ENCODE results near the gene KCNJ4. TPM values are rescaled to one million over a fixed set of nuclear protein-coding genes. Genes with fewer than 3 reads are reported as not detected.

KCNJ4 gene
- polyA plus RNA-seq, 3 donors from 2014 or later = not detected

- peaks cover 0 to 2% (median 1%) of the 10 kb centered on the region in 3 donors for H3K27me3 Mint-ChIP-seq (ENCODE audit: low read depth in 3 of 3)
- no peaks in the 10 kb centered on the region for H3K4me1 Mint-ChIP-seq
- peaks cover 0 to 1% (median 0%) of the 10 kb centered on the region in 6 donors for H3K9me3 Mint-ChIP-seq
- H3K4me3 Mint-ChIP-seq = no peak overlapping the region
- no peak overlapping the region for H3K27ac Mint-ChIP-seq
- no peaks in the 10 kb centered on the region for H3K36me3 Mint-ChIP-seq
- no peak for DNase-seq
Observed at GRCh38 chr22:38426628-38427027, 28.4 kb downstream of the KCNJ4 start.

- H3K9me3 Mint-ChIP-seq = peaks cover 0 to 1% (median 0%) of the 10 kb centered on the region in 6 donors
- H3K36me3 Mint-ChIP-seq = no peaks in the 10 kb centered on the region
- no peak overlapping the region for H3K4me3 Mint-ChIP-seq
- H3K27ac Mint-ChIP-seq = no peak overlapping the region
- no peaks in the 10 kb centered on the region for H3K4me1 Mint-ChIP-seq
- no peak for DNase-seq
- peaks cover 0 to 1% (median 0%) of the 10 kb centered on the region in 3 donors for H3K27me3 Mint-ChIP-seq (ENCODE audit: low read depth in 3 of 3)
Observed at GRCh38 chr22:38424525-38425080, 30.4 kb downstream of the KCNJ4 start.

GRCh38 chr22:38423512-38424503 lies 31.2 kb downstream of the KCNJ4 start:
- H3K27ac Mint-ChIP-seq = no peak overlapping the region
- DNase-seq = no peak
- peaks cover 0 to 1% (median 0%) of the 10 kb centered on the region in 6 donors for H3K9me3 Mint-ChIP-seq
- H3K4me1 Mint-ChIP-seq = no peaks in the 10 kb centered on the region
- H3K36me3 Mint-ChIP-seq = no peaks in the 10 kb centered on the region
- H3K27me3 Mint-ChIP-seq (ENCODE audit: low read depth in 3 of 3) = peaks cover 0 to 1% (median 0%) of the 10 kb centered on the region in 3 donors
- H3K4me3 Mint-ChIP-seq = no peak overlapping the region

- Mint-ChIP-seq H3K4me3 (no peak overlapping the region), H3K9me3 (no peaks in the 10 kb centered on the region), H3K36me3 (no peaks in the 10 kb centered on the region), H3K4me1 (no peaks in the 10 kb centered on the region), H3K27me3 (ENCODE audit: low read depth in 3 of 3) (peaks cover 0 to 1% (median 1%) of the 10 kb centered on the region in 3 donors), H3K27ac (no peak overlapping the region)
- DNase-seq = no peak
Observed at GRCh38 chr22:38422611-38423511, 32.1 kb downstream of the KCNJ4 start.

GRCh38 chr22:38420734-38421133 lies 34.3 kb downstream of the KCNJ4 start:
- no peaks in the 10 kb centered on the region for H3K36me3 Mint-ChIP-seq
- DNase-seq = no peak
- peak overlapping the region in 1 of 6 donors; percentile 68 for H3K27ac Mint-ChIP-seq
- H3K4me3 Mint-ChIP-seq = no peak overlapping the region
- H3K4me1 Mint-ChIP-seq = no peaks in the 10 kb centered on the region
- H3K9me3 Mint-ChIP-seq = no peaks in the 10 kb centered on the region
- peaks cover 0 to 3% (median 1%) of the 10 kb centered on the region in 3 donors for H3K27me3 Mint-ChIP-seq (ENCODE audit: low read depth in 3 of 3)

GRCh38 chr22:38419858-38420160 lies 35.2 kb downstream of the KCNJ4 start:
- Mint-ChIP-seq H3K27me3 (ENCODE audit: low read depth in 3 of 3) (peaks cover 0 to 4% (median 3%) of the 10 kb centered on the region in 3 donors), H3K27ac (no peak overlapping the region), H3K36me3 (no peaks in the 10 kb centered on the region), H3K4me3 (no peak overlapping the region), H3K9me3 (no peaks in the 10 kb centered on the region), H3K4me1 (no peaks in the 10 kb centered on the region)
- no peak for DNase-seq

GRCh38 chr22:38419121-38419857 lies 35.7 kb downstream of the KCNJ4 start:
- H3K27me3 Mint-ChIP-seq (ENCODE audit: low read depth in 3 of 3) = peaks cover 0 to 6% (median 3%) of the 10 kb centered on the region in 3 donors
- no peaks in the 10 kb centered on the region for H3K9me3 Mint-ChIP-seq
- no peaks in the 10 kb centered on the region for H3K36me3 Mint-ChIP-seq
- no peaks in the 10 kb centered on the region for H3K4me1 Mint-ChIP-seq
- no peak overlapping the region for H3K27ac Mint-ChIP-seq
- no peak overlapping the region for H3K4me3 Mint-ChIP-seq
- no peak for DNase-seq

- H3K9me3 Mint-ChIP-seq = no peaks in the 10 kb centered on the region
- no peaks in the 10 kb centered on the region for H3K36me3 Mint-ChIP-seq
- no peak overlapping the region for H3K27ac Mint-ChIP-seq
- H3K4me1 Mint-ChIP-seq = no peaks in the 10 kb centered on the region
- no peak for DNase-seq
- no peak overlapping the region for H3K4me3 Mint-ChIP-seq
- peaks cover 3 to 6% (median 3%) of the 10 kb centered on the region in 3 donors for H3K27me3 Mint-ChIP-seq (ENCODE audit: low read depth in 3 of 3)
Observed at GRCh38 chr22:38418589-38418988, 36.4 kb downstream of the KCNJ4 start.

- Mint-ChIP-seq H3K27me3 (ENCODE audit: low read depth in 3 of 3) (peaks cover 2 to 6% (median 3%) of the 10 kb centered on the region in 3 donors), H3K9me3 (no peaks in the 10 kb centered on the region), H3K4me1 (no peaks in the 10 kb centered on the region), H3K4me3 (no peak overlapping the region), H3K36me3 (no peaks in the 10 kb centered on the region), H3K27ac (no peak overlapping the region)
- no peak for DNase-seq
Observed at GRCh38 chr22:38417252-38418060, 37.5 kb downstream of the KCNJ4 start.

GRCh38 chr22:38416621-38417251 lies 38.3 kb downstream of the KCNJ4 start:
- peaks cover 1 to 6% (median 3%) of the 10 kb centered on the region in 3 donors for H3K27me3 Mint-ChIP-seq (ENCODE audit: low read depth in 3 of 3)

GRCh38 chr22:38415561-38416321 lies 39.3 kb downstream of the KCNJ4 start:
- no peak overlapping the region for H3K4me3 Mint-ChIP-seq
- H3K9me3 Mint-ChIP-seq = no peaks in the 10 kb centered on the region
- H3K4me1 Mint-ChIP-seq = peaks cover 0 to 2% of the 10 kb centered on the region in 2 donors
- no peak for DNase-seq
- no peaks in the 10 kb centered on the region for H3K36me3 Mint-ChIP-seq
- peaks cover 1 to 6% (median 3%) of the 10 kb centered on the region in 3 donors for H3K27me3 Mint-ChIP-seq (ENCODE audit: low read depth in 3 of 3)
- no peak overlapping the region for H3K27ac Mint-ChIP-seq

More at GRCh38 chr22:38416621-38417251, 38.3 kb downstream of the KCNJ4 start:
- H3K9me3 Mint-ChIP-seq = no peaks in the 10 kb centered on the region
- no peak overlapping the region for H3K27ac Mint-ChIP-seq
- no peaks in the 10 kb centered on the region for H3K36me3 Mint-ChIP-seq
- no peak overlapping the region for H3K4me3 Mint-ChIP-seq
- no peak for DNase-seq
- peaks cover 0 to 2% of the 10 kb centered on the region in 2 donors for H3K4me1 Mint-ChIP-seq
